OCI-LY3 (cell line): ENCODE measurements around the gene ZNF185.

Experiments
- CTCF ChIP-seq: fragments of 200-600, 300-600 bp; sonication (generic); IDR thresholded peaks from 2 replicates; pipeline ENCODE4 v1.5.1; 2014; ENCODE audit warnings: antibody characterized with exemption, low read length, low read depth
- EZH2phosphoT487 ChIP-seq: fragments of 200-600 bp; shearing (Covaris generic); IDR thresholded peaks from 2 replicates; pipeline ENCODE4 v1.6.1; 2018; ENCODE audit warnings: antibody characterized with exemption, mixed run types, low read depth

DNA sequence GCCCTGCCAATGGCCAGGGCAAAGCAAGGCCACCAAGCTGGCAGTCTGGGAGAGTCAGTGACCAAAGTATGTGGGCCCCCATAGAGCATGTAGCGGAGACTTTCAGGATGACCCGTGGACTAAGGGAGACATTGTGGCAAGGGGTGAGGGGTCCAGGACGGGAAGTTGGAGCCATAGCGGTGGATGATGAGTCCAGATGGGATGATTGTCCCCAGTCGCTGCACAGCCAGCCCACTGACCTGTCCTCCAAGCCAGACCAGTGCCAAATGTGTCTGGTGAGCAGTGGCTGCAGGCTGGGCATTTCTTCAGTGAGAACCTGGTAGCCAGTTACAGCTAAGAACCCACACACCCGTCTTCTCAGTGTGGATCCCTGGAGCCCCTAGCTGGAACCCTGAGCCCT lies 34.3 kb downstream of the ZNF185 start:
- TF ChIP-seq CTCF = no peak
- TF ChIP-seq EZH2phosphoT487 = no peak
